Nephron progenitor cell (in vitro differentiated cells): ENCODE data around the gene ZW10.
A peak's percentile ranks its signal among the peaks of the same experiment; 100 is the strongest.

Experiments
- DNase-seq: peaks from one replicate; pipeline ENCODE4 v3.0.0; 2021
- H3K27ac Mint-ChIP-seq: 2 replicates; pipeline ENCODE4 v1.8.0; 2021; ENCODE audit warnings: mild to moderate bottlenecking, moderate library complexity, mixed read lengths
- H3K27me3 Mint-ChIP-seq: 2 replicates; pipeline ENCODE4 v1.8.0; 2021; ENCODE audit warnings: mild to moderate bottlenecking, low read depth, mixed read lengths; ENCODE audit not compliant: poor library complexity
- H3K36me3 Mint-ChIP-seq: 2 replicates; pipeline ENCODE4 v1.8.0; 2021; ENCODE audit warnings: low read depth, mixed read lengths
- H3K4me1 Mint-ChIP-seq: 2 replicates; pipeline ENCODE4 v1.8.0; 2021; ENCODE audit warnings: mixed read lengths
- H3K4me3 Mint-ChIP-seq: 2 replicates; pipeline ENCODE4 v1.8.0; 2021; ENCODE audit warnings: mild to moderate bottlenecking, moderate library complexity, mixed read lengths
- H3K9me3 Mint-ChIP-seq: 2 replicates; pipeline ENCODE4 v1.8.0; 2021; ENCODE audit warnings: mild to moderate bottlenecking, moderate library complexity, mixed read lengths
- TF ChIP-seq, protein P1 (sequence below): fragments of 200-600 bp; sonication (generic); IDR thresholded peaks from 2 replicates; pipeline ENCODE4 v1.5.0; 2021; ENCODE audit warnings: antibody characterized with exemption

ZW10 gene

DNA sequence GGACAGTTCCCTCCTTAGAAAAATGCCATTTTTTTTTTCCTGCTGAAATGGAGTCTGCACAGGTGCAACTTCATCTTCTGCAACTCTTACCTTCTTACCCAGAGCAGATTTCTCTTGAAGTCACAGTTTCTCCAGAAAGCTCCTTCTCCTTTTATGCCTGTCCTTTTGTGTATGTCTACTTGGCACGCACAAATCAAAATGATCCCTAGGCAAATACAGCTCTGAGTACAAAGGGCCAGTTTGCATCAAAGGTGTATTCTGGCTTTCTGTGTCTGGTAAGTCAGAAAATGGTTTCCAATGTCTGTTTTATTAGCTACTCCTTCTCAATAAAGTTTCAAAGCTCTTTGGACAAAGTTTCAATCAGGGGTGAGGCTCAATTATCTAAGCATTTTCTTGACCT is 8.6 kb upstream of the ZW10 start:
- no peaks in the 10 kb centered on the region for H3K9me3 Mint-ChIP-seq
- H3K27me3 Mint-ChIP-seq: peaks cover 54% of the 10 kb centered on the region
- no peak for DNase-seq
- H3K4me1 Mint-ChIP-seq: peaks cover 4% of the 10 kb centered on the region
- TF ChIP-seq, protein P1, sequence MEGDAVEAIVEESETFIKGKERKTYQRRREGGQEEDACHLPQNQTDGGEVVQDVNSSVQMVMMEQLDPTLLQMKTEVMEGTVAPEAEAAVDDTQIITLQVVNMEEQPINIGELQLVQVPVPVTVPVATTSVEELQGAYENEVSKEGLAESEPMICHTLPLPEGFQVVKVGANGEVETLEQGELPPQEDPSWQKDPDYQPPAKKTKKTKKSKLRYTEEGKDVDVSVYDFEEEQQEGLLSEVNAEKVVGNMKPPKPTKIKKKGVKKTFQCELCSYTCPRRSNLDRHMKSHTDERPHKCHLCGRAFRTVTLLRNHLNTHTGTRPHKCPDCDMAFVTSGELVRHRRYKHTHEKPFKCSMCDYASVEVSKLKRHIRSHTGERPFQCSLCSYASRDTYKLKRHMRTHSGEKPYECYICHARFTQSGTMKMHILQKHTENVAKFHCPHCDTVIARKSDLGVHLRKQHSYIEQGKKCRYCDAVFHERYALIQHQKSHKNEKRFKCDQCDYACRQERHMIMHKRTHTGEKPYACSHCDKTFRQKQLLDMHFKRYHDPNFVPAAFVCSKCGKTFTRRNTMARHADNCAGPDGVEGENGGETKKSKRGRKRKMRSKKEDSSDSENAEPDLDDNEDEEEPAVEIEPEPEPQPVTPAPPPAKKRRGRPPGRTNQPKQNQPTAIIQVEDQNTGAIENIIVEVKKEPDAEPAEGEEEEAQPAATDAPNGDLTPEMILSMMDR: no peak
- H3K36me3 Mint-ChIP-seq: no peaks in the 10 kb centered on the region
- no peak overlapping the region for H3K27ac Mint-ChIP-seq
- H3K4me3 Mint-ChIP-seq: no peak overlapping the region

DNA sequence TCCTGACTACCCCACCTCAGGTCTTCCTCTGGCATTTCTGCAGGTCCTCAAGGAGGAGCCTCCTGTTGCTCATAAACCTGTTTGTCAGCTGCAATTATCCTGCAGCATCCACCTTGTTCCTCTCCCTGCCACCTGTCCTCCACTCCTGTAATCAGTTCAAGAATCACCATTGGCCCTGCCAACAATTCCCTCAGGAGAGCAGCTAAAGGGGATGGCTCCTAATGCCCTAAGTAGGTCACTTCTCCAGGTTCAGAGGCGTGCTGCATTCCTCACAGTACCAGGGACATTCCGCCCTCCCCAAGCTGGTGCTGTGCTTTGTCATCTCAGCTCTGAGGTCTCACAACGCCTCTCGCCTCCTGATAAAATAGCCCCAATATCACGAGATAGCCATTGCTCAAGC is 8.2 kb upstream of the ZW10 start:
- H3K4me3 Mint-ChIP-seq: no peak overlapping the region
- no peak overlapping the region for H3K27ac Mint-ChIP-seq
- H3K36me3 Mint-ChIP-seq: no peaks in the 10 kb centered on the region
- TF ChIP-seq, protein P1: no peak
- no peaks in the 10 kb centered on the region for H3K9me3 Mint-ChIP-seq
- DNase-seq: no peak
- H3K4me1 Mint-ChIP-seq: no peaks in the 10 kb centered on the region
- peaks cover 57% of the 10 kb centered on the region for H3K27me3 Mint-ChIP-seq

DNA sequence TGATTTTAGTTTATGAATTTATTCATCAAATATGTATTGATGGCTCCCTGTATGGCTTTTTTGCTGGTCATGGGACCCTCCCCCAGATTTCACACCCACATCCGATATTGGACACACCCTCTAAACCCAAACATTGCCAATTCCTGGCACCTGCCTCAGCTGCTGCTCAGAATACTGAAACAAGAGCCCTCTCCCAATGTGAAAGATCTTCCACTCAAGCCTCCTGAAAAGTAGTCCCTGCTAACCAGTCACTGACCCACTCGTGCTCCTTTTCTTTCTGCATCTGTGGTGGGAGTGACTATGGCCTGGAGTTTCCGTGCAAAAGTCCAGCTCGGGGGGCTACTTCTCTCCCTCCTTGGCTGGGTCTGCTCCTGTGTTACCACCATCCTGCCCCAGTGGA is 6.0 kb upstream of the ZW10 start, which contains the start of gene CLDN25:
CLDN25 (plus strand) TSS at position 301 of the 400 bp plus-strand sequence; CDS start at position 301, 0 bp downstream.
- Mint-ChIP-seq H3K4me3 (no peak within 1 kb of the TSS), H3K36me3 (no peaks in the 10 kb centered on the region), H3K27me3 (peaks cover 72% of the 10 kb centered on the region), H3K9me3 (no peaks in the 10 kb centered on the region), H3K27ac (no peak within 1 kb of the TSS), H3K4me1 (peaks cover 1% of the 10 kb centered on the region)
- no peak for DNase-seq
- TF ChIP-seq, protein P1: no peak

DNA sequence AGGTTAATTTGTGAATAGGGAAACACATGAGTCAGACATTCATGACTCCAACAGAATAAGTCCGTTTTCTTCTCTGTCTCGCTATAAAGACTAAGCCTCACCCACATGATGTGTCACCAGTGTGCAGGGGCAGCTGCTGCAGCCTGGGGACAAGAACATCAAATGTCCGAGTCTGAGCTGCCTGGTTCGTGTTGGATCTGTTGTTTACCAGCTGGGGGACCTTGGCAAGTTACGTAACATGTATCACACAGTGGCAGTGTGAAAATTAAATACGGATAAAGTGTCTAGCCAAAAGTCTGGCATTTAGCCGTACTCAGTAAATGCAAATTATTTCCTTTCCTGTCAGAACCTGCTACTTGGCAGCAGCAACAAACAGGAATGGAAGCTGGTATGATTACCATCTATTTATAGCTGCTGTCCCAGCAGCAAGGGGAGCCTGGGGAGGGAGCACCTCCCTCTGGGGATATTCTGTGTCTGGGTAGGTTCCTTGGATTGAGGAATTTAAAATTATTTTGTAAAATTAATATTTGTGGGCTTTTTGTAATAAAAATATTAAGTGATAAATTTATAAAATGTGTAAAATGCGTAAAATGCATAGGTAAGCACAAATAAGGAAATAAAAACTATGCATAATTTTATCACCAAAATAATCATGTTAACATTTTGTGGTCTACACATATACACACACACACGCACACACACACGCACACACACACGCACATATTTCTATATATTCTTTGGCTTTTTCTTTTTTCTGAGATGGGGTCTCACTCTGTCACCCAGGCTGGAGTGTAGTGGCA is 4.8 kb upstream of the ZW10 start:
- Mint-ChIP-seq H3K4me3 (no peak overlapping the region), H3K36me3 (no peaks in the 10 kb centered on the region), H3K9me3 (no peaks in the 10 kb centered on the region), H3K4me1 (peaks cover 7% of the 10 kb centered on the region), H3K27ac (no peak overlapping the region), H3K27me3 (peaks cover 72% of the 10 kb centered on the region)
- DNase-seq: no peak
- TF ChIP-seq, protein P1: no peak

DNA sequence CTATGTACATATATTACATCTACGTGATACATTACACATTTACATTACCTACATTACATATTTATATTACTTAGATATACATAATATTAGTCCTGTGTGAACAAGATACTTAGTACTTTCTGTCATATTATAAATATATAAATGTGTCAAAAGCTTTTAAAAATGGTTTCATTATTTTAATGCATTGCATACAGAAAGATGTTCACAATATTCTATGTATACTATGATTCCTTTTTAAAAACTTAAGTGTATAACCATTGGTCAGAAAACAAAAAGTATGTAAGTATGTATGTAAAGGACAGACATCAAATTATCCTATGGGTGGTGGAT is 647 bp upstream of the ZW10 start:
- no peaks in the 10 kb centered on the region for H3K9me3 Mint-ChIP-seq

More for the DNA sequence above, 647 bp upstream of the ZW10 start:
- Mint-ChIP-seq H3K27me3 (peaks cover 52% of the 10 kb centered on the region), H3K27ac (no peak overlapping the region), H3K36me3 (peaks cover 16% of the 10 kb centered on the region), H3K4me1 (peaks cover 23% of the 10 kb centered on the region), H3K4me3 (peak overlapping the region; percentile 99)
- TF ChIP-seq, protein P1: no peak
- DNase-seq: no peak
